ENCODE results near the gene SERPINE1.

DNA sequence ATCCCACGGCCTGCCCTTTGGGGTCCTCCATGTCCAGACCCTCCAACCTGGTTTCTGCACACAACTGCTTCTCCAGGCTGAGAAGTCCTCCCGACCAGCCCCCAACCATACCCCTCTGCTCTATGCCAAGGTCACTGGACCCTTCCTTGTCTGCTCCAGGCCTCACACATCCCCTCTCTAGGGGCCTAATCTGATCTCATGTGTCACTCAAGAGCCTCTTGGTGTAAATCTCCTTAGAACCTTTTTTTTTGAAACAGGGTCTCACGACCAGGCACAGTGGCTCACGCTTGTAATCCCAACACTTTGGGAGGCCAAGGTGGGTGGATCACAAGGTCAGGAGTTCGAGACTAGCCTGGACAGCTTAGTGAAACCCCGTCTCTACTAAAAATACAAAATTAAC lies 17.5 kb upstream of the SERPINE1 start:
- no peak for TF ChIP-seq POLR2A (IDR thresholded peaks at IDR 0.05; ENCODE audit: low read length)
- TF ChIP-seq GATA1 (IDR thresholded peaks at IDR 0.05; ENCODE audit: low read depth, low read length), result no peak
